Prostate gland (tissue), 2 donors: ENCODE results near the gene FMO5.

Experiments
- CTCF ChIP-seq, 4 experiments: fragments of 200-600 bp in 2 of 4; fragments of 450-650 bp in 2 of 4; sonication (generic) in 2 of 4; IDR thresholded peaks; 1 replicate in 3 of 4; 2 replicates in 1 of 4; pipeline ENCODE4 v1.5.1; 2016 to 2019; ENCODE audit warnings: antibody characterized with exemption in 4 of 4, mild to moderate bottlenecking in 2 of 4, moderate library complexity in 2 of 4
- POLR2A ChIP-seq: fragments of 450-650 bp; IDR thresholded peaks from one replicate; pipeline ENCODE4 v1.6.1; 2016; ENCODE audit warnings: antibody characterized with exemption, mild to moderate bottlenecking

GRCh38 chr1:147201786-147202185, 23.4 kb downstream of the FMO5 start:
- no peak for TF ChIP-seq CTCF (IDR thresholded peaks at IDR 0.05)
- TF ChIP-seq POLR2A = no peak
